Measurements from ENCODE around the gene FGF23.

FGF23 gene

GRCh38 chr12:4383304-4383865, 3.9 kb upstream of the FGF23 start:
- DNase-seq (ENCODE audit: low read depth), result no peak

- DNase-seq (ENCODE audit: low read depth), result no peak
These were observed 820 bp upstream of the FGF23 start for GRCh38 chr12:4380332-4380731.

GRCh38 chr12:4378772-4379171, 740 bp downstream of the FGF23 start:
- DNase-seq (ENCODE audit: low read depth), result no peak

- DNase-seq (ENCODE audit: low read depth), result no peak
These were observed 4.1 kb downstream of the FGF23 start for GRCh38 chr12:4375449-4375848.

- no peak for DNase-seq (ENCODE audit: low read depth)
These were observed 6.9 kb downstream of the FGF23 start for GRCh38 chr12:4372653-4373052.

GRCh38 chr12:4370265-4370664, 9.2 kb downstream of the FGF23 start:
- no peak for DNase-seq (ENCODE audit: low read depth)

GRCh38 chr12:4369548-4369947, 10.0 kb downstream of the FGF23 start:
- DNase-seq (ENCODE audit: low read depth), result no peak

GRCh38 chr12:4366090-4366489, 13.4 kb downstream of the FGF23 start:
- no peak for DNase-seq (ENCODE audit: low read depth)

GRCh38 chr12:4356041-4356327, 23.5 kb downstream of the FGF23 start:
- no peak for DNase-seq (ENCODE audit: low read depth)

GRCh38 chr12:4355156-4356040, 24.1 kb downstream of the FGF23 start:
- DNase-seq (ENCODE audit: low read depth), result no peak

GRCh38 chr12:4353785-4354208, 25.7 kb downstream of the FGF23 start:
- peak; percentile 25 for DNase-seq (ENCODE audit: low read depth)

- DNase-seq (ENCODE audit: low read depth), result no peak
These were observed 32.6 kb downstream of the FGF23 start for GRCh38 chr12:4346931-4347330.

GRCh38 chr12:4331842-4332241, 47.7 kb downstream of the FGF23 start:
- no peak for DNase-seq (ENCODE audit: low read depth)

- no peak for DNase-seq (ENCODE audit: low read depth)
These were observed 48.3 kb downstream of the FGF23 start for GRCh38 chr12:4331221-4331620.

- DNase-seq (ENCODE audit: low read depth), result no peak
These were observed 49.3 kb downstream of the FGF23 start for GRCh38 chr12:4330203-4330602.

GRCh38 chr12:4327293-4327692, 52.2 kb downstream of the FGF23 start:
- no peak for DNase-seq (ENCODE audit: low read depth)

- DNase-seq (ENCODE audit: low read depth), result no peak
These were observed 53.5 kb downstream of the FGF23 start for GRCh38 chr12:4325966-4326365.

- DNase-seq (ENCODE audit: low read depth), result no peak
These were observed 55.1 kb downstream of the FGF23 start for GRCh38 chr12:4324366-4324765.

GRCh38 chr12:4323396-4323795, 56.1 kb downstream of the FGF23 start:
- DNase-seq (ENCODE audit: low read depth), result no peak

- DNase-seq (ENCODE audit: low read depth), result no peak
These were observed 56.8 kb downstream of the FGF23 start for GRCh38 chr12:4322726-4323125.

GRCh38 chr12:4320853-4321701, 58.4 kb downstream of the FGF23 start, which contains the start of gene TIGAR:
TSS of gene TIGAR (plus strand) at chr12:4321213. CDS start at chr12:4321272, 59 bp downstream.
- peak; percentile 81 for DNase-seq (ENCODE audit: low read depth)

GRCh38 chr12:4320497-4320852, 59.0 kb downstream of the FGF23 start:
- DNase-seq (ENCODE audit: low read depth), result no peak

All from stimulated activated CD8-positive, alpha-beta memory T cell treated with anti-CD3 and anti-CD28 coated beads, Interleukin-12 subunit alpha, Interleukin-12 subunit beta, amount 100 ng/mL, for 1 hour (primary cell).